ENCODE results near the gene COX18.

COX18 gene

GRCh38 chr4:73053076-73053475 lies 16.4 kb downstream of the COX18 start:
- no peak for DNase-seq (ENCODE audit: low read depth)

GRCh38 chr4:73051625-73052024 lies 17.9 kb downstream of the COX18 start:
- DNase-seq (ENCODE audit: low read depth): no peak

- DNase-seq (ENCODE audit: low read depth): no peak
Observed at GRCh38 chr4:73045879-73046278, 23.6 kb downstream of the COX18 start.

DNA sequence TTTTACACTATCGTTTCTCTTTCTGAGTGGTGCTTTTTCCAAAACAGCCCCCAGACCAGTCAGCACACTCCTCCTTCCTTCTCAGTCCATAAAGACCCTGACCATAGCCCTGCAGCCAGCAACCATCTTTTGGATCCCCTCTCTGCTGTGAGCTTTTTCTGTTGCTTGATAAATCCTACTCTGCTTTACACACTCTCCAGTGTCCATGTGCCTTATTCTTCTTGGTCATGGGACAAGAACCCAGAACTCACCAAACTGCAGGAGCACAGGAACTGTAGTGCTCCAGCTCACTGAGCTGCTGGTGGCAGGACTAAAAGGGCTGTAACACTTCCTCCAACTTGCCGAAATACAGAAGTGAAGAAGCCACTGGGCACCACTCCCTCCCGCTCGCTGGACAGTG lies 32.5 kb downstream of the COX18 start:
- DNase-seq (ENCODE audit: low read depth): no peak

DNA sequence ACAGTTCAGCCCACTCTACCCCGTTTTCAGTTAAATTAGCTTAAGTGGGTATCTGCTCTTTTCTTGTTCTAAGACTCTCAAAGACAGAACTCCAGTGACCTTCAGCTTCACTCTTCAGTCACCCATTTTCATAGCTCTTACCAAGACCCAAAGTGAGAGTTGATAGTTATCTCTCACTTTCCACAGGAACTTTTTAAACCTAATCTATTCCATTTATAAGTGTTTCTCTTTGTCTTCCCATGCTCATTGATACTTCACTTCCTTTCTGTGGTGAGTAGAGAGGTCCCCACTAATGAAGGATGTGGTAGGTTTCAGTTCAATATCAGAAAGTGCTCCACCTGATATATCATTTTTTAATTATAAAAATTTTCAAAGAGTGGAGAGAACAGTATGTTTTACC lies 33.4 kb downstream of the COX18 start:
- DNase-seq (ENCODE audit: low read depth): no peak

DNA sequence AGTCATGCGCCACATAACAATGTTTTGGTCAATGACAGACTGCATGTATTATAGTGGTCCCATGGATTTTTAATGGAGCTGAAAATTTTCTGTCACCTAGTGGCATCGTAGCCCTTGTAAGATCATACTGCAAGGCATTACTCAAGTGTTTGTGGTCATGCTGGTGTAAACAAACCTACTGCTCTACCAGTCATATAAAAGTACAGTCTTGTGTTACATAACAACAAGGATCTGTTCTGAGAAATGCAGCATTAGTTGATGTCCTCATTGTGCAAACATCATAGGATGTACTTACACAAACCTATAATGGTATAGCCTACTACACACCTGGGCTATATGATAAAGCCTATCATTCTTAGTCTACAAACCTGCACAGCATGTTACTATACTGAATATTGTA lies 34.6 kb downstream of the COX18 start:
- no peak for DNase-seq (ENCODE audit: low read depth)

DNA sequence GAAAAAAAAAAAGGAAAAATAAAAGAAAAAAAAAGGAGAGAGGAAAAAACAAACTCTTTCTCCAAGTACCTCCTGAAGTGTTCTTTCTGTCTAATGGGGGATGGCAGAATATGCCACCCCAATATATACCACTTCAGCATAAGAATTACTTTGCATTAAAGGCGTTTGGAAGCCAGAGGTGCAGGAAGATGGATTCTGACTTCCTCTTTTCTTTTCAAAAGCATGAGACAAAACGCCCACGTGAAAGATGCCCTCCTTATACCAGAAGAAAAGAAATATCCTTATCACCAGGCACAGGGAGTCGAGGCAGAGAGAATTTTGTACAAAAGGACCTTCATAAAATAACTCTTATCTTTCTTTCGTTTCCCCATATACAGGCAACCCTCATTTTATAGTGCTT lies 40.9 kb downstream of the COX18 start:
- DNase-seq (ENCODE audit: low read depth): no peak

- DNase-seq (ENCODE audit: low read depth): no peak
Observed at GRCh38 chr4:73021634-73022033, 47.9 kb downstream of the COX18 start.

- DNase-seq (ENCODE audit: low read depth): peak; percentile 4
Observed at GRCh38 chr4:73019462-73020047, 50.0 kb downstream of the COX18 start.

DNA sequence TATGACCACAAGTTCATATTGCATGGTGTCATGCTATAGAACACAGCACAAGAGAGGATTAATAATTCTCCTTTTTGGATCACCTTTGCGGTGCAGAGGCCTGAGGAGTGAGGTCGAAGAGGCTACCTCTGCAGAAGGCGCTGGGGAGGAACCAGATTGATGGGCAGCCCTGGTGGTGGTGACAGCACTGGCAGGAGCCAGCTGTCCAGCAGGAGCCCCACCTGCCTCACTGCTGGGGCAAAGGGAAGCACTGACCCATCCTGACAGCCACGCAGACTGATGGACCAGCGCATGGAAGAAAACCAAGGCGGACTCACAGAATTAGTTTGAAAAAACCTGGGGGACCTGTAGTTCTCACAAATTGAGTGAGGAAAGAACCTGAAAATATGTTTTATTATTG lies 50.9 kb downstream of the COX18 start:
- DNase-seq (ENCODE audit: low read depth): no peak

- no peak for DNase-seq (ENCODE audit: low read depth)
Observed at GRCh38 chr4:73013310-73013709, 56.2 kb downstream of the COX18 start.

DNA sequence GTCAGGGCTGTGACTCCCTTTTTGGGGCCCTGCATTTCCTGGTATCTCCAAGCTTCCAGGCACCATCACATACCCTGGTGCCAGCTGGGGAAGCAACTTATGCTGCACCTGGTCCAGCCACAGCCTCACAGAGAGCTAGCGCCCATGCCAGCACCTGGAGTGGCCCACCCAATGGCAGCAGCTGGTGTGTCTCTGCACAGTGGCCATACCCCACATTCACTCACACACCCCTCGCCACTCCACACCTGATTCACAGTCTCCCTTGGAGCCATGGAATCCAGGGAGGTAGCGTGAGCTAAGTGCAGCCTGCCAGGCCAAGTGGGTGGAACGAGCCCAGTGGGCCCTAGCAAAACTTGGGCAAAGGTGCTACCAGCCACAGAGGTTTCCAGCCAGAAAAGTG lies 56.8 kb downstream of the COX18 start:
- no peak for DNase-seq (ENCODE audit: low read depth)

- DNase-seq (ENCODE audit: low read depth): no peak
Observed at GRCh38 chr4:73011629-73011985, 57.9 kb downstream of the COX18 start.

DNA sequence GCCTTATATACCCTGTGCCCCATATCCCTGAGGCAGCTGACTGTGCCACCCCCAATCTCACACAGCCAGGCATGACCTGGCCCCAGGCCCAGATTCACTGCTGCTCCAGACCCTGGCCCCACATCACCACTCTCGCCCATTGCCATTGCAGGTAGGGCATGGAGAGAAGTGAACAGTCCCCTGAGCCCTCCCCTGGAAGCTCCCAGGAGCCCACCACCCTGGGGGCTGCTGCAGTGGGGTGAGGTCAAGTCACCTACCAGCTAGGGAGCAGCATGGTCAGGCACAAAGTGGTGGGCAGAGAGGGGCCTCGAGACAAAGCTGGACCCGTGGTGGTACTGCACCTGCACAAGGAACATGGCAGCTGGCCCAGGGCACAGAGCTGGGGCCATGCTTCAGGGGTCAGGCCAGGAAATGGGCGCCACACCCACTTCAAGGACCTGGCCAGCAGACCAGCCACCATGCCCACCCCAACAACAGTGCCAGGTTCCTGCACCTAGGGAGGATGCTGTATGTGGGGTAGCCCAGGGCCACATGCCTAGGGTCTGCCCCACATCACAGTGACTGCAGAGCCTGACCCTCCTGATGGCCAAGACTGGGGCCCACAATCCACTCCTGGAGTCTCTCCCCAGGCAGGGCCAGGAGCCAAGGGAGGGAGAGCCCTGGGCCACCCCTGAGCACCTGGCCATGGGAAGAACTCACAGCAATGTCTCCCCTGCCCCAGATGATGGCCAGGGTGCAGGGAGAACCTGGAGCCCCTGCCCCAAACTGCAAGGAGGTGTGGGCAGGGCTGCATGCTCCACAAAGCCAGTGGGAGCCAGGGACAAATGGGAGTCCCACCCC lies 58.5 kb downstream of the COX18 start:
- DNase-seq (ENCODE audit: low read depth): no peak

- no peak for DNase-seq (ENCODE audit: low read depth)
Observed at GRCh38 chr4:73007526-73008100, 61.9 kb downstream of the COX18 start.

GRCh38 chr4:73006286-73006990 lies 63.1 kb downstream of the COX18 start:
- DNase-seq (ENCODE audit: low read depth): no peak

GRCh38 chr4:73005514-73005913 lies 64.0 kb downstream of the COX18 start:
- no peak for DNase-seq (ENCODE audit: low read depth)

All from stimulated activated CD8-positive, alpha-beta memory T cell treated with anti-CD3 and anti-CD28 coated beads, Interleukin-12 subunit alpha, Interleukin-12 subunit beta, amount 100 ng/mL, for 1 hour (primary cell).